MCF 10A (cell line): ENCODE data around the gene TEX53. TPM values are rescaled to one million over a fixed set of nuclear protein-coding genes. Genes with fewer than 3 reads are reported as not detected.

Source experiments
- BruUV-seq: library from RNA; stranded (reverse); fragments of 400-500 nt; replicated peaks from 2 replicates; lab custom pipeline; 2021; lab: Mats Ljungman, UMichigan
- CTCF ChIA-PET: fragments of 300-600 bp; sonication (Branson Sonifier 250); formaldehyde crosslinking; extraction: SDS; loops from one replicate; lab custom pipeline; 2021; ENCODE audit warnings: antibody characterized with exemption, inconsistent platforms; lab: Yijun Ruan, JAX
- POLR2A ChIA-PET: fragments of 300-600, 350-650 bp; sonication (Branson Sonifier 250); formaldehyde crosslinking; extraction: SDS; loops from one replicate; lab custom pipeline; 2020; ENCODE audit warnings: antibody characterized with exemption, inconsistent platforms; lab: Yijun Ruan, JAX
- DNase-seq: peaks from one replicate; pipeline ENCODE4 v3.0.0-alpha.2; 2018; ENCODE audit not compliant: unreplicated experiment
- H3K27ac Mint-ChIP-seq: one replicate; pipeline ENCODE4 v1.8.0; 2022; ENCODE audit warnings: mild to moderate bottlenecking, low read depth, mixed read lengths; ENCODE audit not compliant: unreplicated experiment
- H3K27me3 Mint-ChIP-seq: one replicate; pipeline ENCODE4 v1.8.0; 2022; ENCODE audit warnings: mixed read lengths; ENCODE audit not compliant: insufficient read depth, unreplicated experiment
- H3K36me3 Mint-ChIP-seq: one replicate; pipeline ENCODE4 v1.8.0; 2022; ENCODE audit warnings: mild to moderate bottlenecking, moderate library complexity, mixed read lengths; ENCODE audit not compliant: insufficient read depth, unreplicated experiment
- H3K4me1 Mint-ChIP-seq: one replicate; pipeline ENCODE4 v1.8.0; 2022; ENCODE audit warnings: mixed read lengths; ENCODE audit not compliant: insufficient read depth, unreplicated experiment
- H3K4me3 Mint-ChIP-seq: one replicate; pipeline ENCODE4 v1.8.0; 2022; ENCODE audit warnings: mild to moderate bottlenecking, moderate library complexity, mixed read lengths; ENCODE audit not compliant: unreplicated experiment
- H3K9me3 Mint-ChIP-seq: one replicate; pipeline ENCODE4 v1.8.0; 2022; ENCODE audit warnings: mixed read lengths; ENCODE audit not compliant: unreplicated experiment
- CTCF ChIP-seq: fragments of 200-600 bp; IDR thresholded peaks from one replicate; pipeline ENCODE4 v1.8.0; 2022; ENCODE audit warnings: antibody characterized with exemption, mild to moderate bottlenecking; ENCODE audit not compliant: unreplicated experiment
- intact Hi-C: fragments of 100-400 bp; cut with micrococcal nuclease; formaldehyde crosslinking; loops from 2 replicates; pipeline ENCODE4 v1.14.1; 2022
- total RNA-seq: library from RNA; stranded (reverse); gene quantifications from 2 replicates; pipeline ENCODE4 v1.2.3, GENCODE V29; 2022

The TEX53 gene
- total RNA-seq, 1 experiment from 2014 or later, result not detected

- TSS peak; percentile 30 for BruUV-seq
- intact Hi-C loops, result no loop called here
- POLR2A ChIA-PET, result interaction anchor here (0.6 to 6.4 kb wide), 10 partner anchors 9 to 195 kb away, joined by 3 to 53 read pairs (median 4); partner anchors contain the start of genes ATP6V1G1 and WHRN
Observed at GRCh38 chr9:114612272-114612923, 45.2 kb downstream of the TEX53 start.

GRCh38 chr9:114611516-114612271, 45.9 kb downstream of the TEX53 start:
- POLR2A ChIA-PET, result interaction anchor here (0.6 to 6.4 kb wide), 12 partner anchors 10 to 195 kb away, joined by 3 to 53 read pairs (median 4); partner anchors contain the start of genes ATP6V1G1 and WHRN
- CTCF ChIA-PET, result interaction anchor here (0.8 to 1.3 kb wide), 6 partner anchors 15 to 206 kb away, joined by 3 to 8 read pairs (median 4); no protein-coding TSS in a partner anchor
- BruUV-seq, result no TSS peak
- no peaks in the 10 kb centered on the region for H3K9me3 Mint-ChIP-seq
- no peak for TF ChIP-seq CTCF
- H3K27ac Mint-ChIP-seq, result peak overlapping the region; percentile 71
- no peaks in the 10 kb centered on the region for H3K27me3 Mint-ChIP-seq
- intact Hi-C loops, result loop anchor here (1.0 kb wide), 1 partner anchor 124 kb away; no protein-coding TSS in a partner anchor
- DNase-seq, result peak; percentile 61
- peaks cover 19% of the 10 kb centered on the region for H3K4me1 Mint-ChIP-seq
- peak overlapping the region; percentile 80 for H3K4me3 Mint-ChIP-seq
- H3K36me3 Mint-ChIP-seq, result peaks cover 7% of the 10 kb centered on the region

More at GRCh38 chr9:114612272-114612923, 45.2 kb downstream of the TEX53 start:
- DNase-seq, result no peak
- H3K9me3 Mint-ChIP-seq, result no peaks in the 10 kb centered on the region
- peaks cover 7% of the 10 kb centered on the region for H3K36me3 Mint-ChIP-seq
- peak overlapping the region; percentile 71 for H3K27ac Mint-ChIP-seq
- no peaks in the 10 kb centered on the region for H3K27me3 Mint-ChIP-seq
- TF ChIP-seq CTCF, result no peak
- CTCF ChIA-PET, result interaction anchor here (0.8 to 1.3 kb wide), 7 partner anchors 16 to 207 kb away, joined by 3 to 8 read pairs (median 4); no protein-coding TSS in a partner anchor
- peak overlapping the region; percentile 80 for H3K4me3 Mint-ChIP-seq
- peaks cover 12% of the 10 kb centered on the region for H3K4me1 Mint-ChIP-seq

GRCh38 chr9:114608525-114608796, 49.1 kb downstream of the TEX53 start:
- DNase-seq, result no peak
- intact Hi-C loops, result no loop called here
- H3K4me1 Mint-ChIP-seq, result peaks cover 20% of the 10 kb centered on the region
- TF ChIP-seq CTCF, result no peak
- H3K4me3 Mint-ChIP-seq, result no peak overlapping the region
- ChIA-PET CTCF (interaction anchor here (0.8 kb wide), 1 partner anchor 71 kb away, joined by 3 read pairs; no protein-coding TSS in a partner anchor), POLR2A (interaction anchor here (0.6 to 6.4 kb wide), 2 partner anchors 9 to 21 kb away, joined by 3 to 53 read pairs; partner anchors contain the start of gene ATP6V1G1)
- no peaks in the 10 kb centered on the region for H3K27me3 Mint-ChIP-seq
- BruUV-seq, result no TSS peak
- H3K27ac Mint-ChIP-seq, result no peak overlapping the region
- H3K36me3 Mint-ChIP-seq, result no peaks in the 10 kb centered on the region
- H3K9me3 Mint-ChIP-seq, result no peaks in the 10 kb centered on the region
